ENCODE measurements around the gene TOMM34.

Gene TOMM34

GRCh38 chr20:44962483-44962882 is 2.3 kb upstream of the TOMM34 start:
- no peak for DNase-seq

DNA sequence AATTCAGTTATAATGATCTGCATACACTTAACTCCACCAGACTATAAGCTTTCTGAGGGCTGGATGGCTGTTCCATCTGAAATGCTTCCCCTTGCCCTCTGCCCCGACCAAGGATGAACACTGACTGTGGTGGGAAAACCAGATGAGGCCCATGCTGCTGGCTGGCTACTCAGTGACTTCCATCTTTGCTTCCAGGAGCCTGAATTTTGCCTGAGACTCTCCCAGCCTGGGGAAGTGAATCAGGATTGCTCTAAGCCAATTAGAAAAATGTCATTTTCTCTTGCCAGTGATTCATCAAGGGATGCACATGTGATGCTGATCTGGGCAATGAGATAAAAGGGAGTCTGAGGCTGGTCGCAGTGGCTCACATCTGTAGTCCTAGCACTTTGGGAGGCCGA is 1.7 kb upstream of the TOMM34 start:
- DNase-seq: no peak

DNA sequence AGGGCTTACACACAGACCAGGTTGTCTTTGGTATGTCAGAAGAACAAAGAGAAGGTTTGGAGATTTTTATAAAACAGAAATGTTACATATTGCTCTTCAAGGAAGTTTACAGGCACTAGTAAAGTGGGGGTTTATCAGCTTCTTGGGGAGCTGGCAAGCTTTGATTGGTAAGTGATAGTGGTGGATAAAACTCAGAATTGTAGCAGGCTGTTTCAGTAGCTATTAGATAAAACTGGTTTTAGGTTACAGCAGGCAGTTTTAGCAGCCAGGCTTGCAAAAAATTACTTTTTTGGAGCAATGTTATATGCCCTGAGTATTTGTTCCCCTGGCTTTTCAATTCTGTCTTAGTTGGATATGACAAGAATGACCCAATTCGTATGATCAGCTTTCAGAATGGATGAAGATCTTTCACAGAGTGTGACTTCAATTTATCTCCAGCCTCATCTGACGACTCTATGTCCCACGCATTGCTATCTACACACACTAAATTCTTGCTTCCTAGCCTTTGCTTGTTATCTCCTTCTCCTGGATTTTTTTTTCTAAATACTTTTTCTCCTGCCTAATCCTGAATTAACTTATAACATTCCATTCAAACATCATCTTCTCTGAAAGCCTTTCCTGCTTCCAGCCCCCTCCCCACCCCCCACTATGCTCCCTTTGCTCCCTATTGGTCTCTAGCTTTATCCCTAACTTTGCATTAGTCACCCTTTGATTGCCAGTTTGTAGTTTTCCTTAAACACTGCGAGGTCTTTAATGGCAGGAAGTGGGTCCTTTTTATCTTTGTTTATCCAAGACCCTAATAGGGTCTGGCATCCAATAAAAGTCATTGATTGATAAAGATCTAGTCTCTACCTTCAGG is 1.0 kb upstream of the TOMM34 start:
- DNase-seq: no peak

- DNase-seq: peak; percentile 77
Observed at GRCh38 chr20:44959638-44960102, 527 bp downstream of the TOMM34 start.

DNA sequence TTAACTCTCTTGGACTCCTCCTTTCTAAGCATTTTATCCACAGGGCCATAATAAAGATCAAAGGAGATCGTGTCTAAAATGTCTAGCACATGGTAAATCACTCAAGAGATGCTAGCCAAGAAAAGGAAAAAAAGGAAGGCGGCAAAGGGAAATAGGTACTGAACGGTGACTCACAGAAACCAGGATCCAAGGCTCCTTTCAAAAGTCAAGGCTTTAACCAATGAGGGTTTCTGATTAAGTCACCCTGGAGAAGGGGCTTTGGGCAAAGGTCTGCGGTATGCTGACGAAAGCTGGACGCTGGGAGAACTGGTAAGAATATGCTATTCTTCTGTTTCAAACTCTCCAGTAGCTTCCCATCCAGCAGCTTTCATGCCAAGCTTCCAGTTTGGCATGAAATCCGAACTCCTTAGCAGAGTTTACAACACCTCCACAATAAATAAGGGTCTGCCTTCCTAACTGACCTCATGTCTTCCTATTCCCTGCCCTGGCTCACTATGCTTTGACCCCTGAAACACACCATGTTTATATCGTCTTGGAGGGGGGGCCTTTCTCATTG is 1.0 kb downstream of the TOMM34 start:
- peak; percentile 53 for DNase-seq

- no peak for DNase-seq
Observed at GRCh38 chr20:44958276-44958675, 1.9 kb downstream of the TOMM34 start.

DNA sequence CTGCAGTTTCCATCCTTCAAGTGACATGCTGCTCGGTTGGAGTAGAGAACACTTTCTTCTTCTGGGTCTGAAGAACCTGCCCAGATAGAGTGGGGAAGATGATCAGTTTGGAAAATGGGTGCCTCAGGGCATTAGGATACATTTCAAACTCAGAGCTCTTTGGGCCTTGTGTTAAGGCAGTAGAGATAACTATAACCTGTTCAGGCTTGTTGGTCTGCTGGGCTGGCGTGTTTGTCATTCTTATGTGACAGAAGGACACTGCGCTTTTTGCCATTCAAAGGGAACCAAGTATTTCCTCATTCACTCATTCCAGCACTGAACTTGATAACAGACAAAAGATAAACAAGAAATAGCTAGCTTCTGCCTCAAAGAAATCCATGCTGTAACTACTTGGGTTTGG is 3.8 kb downstream of the TOMM34 start:
- no peak for DNase-seq

- no peak for DNase-seq
Observed at GRCh38 chr20:44955270-44955669, 4.9 kb downstream of the TOMM34 start.

DNA sequence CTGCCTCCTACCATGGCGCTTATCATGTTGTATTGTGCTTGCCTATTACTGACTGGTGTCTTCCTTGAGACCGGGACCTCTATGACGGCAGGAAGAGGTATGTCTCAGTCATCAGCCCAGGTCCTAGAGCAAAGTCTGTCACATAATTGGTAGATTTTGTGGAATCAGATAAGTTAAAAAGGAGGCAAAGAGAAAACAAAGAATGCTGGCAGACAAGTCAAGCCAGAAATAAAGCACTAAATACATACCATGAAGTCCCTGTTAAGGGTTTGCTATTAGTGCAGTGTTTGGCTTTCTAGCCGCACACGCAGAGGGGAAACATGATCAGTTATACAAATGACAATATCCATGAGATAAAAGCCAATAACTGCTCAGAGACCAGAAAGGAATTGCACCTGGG is 6.0 kb downstream of the TOMM34 start:
- DNase-seq: no peak

GRCh38 chr20:44952731-44953130 is 7.5 kb downstream of the TOMM34 start:
- DNase-seq: no peak

DNA sequence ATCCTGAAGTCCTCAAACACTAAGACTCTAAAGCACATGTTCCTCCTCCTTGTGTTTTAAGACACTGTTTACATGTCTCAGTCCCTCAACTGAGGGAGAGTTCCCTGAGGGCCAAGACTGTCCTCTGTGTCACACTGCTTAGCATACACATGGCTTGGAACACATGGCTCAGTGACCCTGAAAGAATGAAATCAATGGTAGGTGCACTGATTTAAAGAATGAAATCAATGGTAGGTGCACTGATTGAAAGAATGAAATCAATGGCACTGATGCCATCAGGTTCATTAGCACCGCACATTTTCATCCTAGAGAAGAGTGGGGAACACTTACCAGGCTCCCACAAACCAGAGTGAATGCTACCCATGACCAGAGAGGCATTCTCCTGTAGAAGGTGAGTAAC is 9.8 kb downstream of the TOMM34 start:
- DNase-seq: no peak

- no peak for DNase-seq
Observed at GRCh38 chr20:44948513-44948912, 11.7 kb downstream of the TOMM34 start.

- no peak for DNase-seq
Observed at GRCh38 chr20:44948107-44948506, 12.1 kb downstream of the TOMM34 start.

DNA sequence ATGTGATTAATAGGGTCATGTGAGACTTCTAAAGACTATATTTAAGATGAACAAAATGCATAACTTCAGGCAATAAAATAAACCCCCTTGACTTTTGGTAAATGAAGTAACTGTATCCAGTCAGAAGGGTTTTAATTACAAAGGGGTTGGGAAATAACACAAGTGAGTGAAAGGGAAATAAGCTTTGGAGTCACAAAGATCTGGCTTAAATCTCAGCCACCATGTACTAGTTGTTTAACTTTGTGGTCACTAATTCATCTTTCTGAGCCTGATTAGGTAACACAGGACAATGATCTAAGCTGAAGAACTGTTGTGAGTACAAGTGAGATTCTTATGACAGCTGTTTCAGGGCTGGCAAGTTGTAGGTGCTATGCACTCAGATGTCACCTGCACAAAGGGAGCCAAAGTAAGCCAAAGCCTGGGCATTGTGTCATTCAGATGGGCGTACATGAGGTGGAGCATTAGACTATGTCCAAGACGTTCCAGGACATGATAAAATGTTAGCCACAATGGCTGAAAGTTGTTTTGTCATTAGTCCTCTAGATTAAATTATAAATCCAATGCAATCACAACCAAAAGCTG is 13.8 kb downstream of the TOMM34 start:
- no peak for DNase-seq

- no peak for DNase-seq
Observed at GRCh38 chr20:44945261-44945660, 14.9 kb downstream of the TOMM34 start.

DNA sequence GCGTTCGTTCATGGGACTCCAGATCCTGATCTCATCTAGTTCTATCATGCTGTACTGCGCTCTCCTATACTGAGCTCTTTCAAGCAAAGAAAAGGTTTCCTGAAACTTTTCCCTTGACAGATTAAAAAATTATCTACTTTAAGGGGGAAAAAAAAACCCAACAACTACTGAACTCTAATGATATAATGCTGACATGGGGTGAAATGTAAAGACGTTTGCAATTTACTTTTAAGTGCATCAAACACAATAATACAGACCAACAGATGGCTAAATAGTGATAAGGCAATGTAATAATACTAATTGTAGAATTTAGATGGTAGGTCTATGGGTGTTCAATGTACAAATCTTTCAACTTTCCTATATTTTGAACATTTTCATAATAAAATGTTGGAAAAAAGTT is 16.4 kb downstream of the TOMM34 start:
- DNase-seq: no peak

GRCh38 chr20:44942264-44942973 is 17.8 kb downstream of the TOMM34 start:
- no peak for DNase-seq

GRCh38 chr20:44941120-44941691 is 19.0 kb downstream of the TOMM34 start:
- DNase-seq: no peak

- no peak for DNase-seq
Observed at GRCh38 chr20:44938637-44939036, 21.6 kb downstream of the TOMM34 start.

DNA sequence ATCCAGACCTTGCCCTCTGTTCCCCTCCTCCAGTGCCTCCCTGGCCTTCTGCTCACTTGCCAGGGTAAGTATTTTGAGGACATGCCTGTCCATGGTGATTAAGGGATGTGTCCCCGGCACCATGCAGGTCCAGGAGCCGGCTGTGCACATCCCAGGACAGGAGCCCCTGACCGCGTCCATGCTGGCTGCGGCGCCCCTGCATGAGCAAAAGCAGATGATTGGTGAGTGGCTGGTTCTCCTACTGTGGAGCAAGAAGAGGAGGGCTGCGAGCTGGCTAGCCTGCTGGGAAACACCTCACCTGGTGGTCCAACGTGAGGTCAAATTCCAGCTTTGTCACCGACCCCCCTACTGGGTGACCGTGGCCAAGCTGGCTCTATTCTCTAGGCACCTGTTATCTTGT is 23.7 kb downstream of the TOMM34 start:
- no peak for DNase-seq

DNA sequence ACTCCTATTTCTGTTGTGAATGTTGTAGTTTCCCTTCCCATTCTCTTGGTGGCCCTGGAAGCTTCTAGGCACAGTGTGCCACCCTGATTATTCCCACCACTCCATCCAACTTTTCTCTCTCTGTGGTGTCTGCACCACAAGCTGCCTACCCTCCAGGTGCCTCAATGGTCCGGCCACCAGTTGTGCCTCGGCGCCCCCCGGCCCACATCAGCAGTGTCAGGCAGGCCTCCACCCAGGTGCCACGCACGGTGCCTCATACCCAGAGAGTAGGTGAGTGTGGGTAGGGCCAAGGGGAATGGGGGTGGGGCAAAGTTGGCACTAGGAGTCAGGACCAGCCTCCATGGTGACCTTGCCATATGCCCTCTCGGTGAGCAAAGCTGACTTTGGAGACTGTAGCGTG is 27.3 kb downstream of the TOMM34 start:
- DNase-seq: no peak

DNA sequence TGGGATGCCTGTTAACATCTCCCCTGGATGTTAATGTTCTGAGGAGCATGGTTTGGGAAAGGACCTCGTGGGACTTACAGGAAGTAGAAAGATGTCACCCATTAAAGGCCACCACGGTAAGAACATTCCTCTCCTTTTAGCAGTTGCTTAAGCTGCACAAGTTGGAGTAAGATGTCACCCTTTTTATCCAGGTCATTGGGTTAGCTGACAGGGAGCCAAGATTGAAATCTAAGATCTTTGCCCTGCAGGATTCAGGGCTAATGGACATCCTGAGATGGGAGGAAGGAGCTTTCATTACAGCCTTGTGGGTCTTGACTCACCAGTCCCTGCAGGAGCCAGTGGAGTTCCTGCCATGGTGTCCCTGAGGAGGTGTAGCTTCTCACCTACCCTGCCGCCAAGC is 28.3 kb downstream of the TOMM34 start:
- DNase-seq: no peak

- DNase-seq: no peak
Observed at GRCh38 chr20:44930517-44931168, 29.6 kb downstream of the TOMM34 start.
